ENCODE results near the gene AP2B1.

GRCh38 chr17:35546487-35546886 lies 40.6 kb upstream of the AP2B1 start:
- TF ChIP-seq EZH2phosphoT487 (IDR thresholded peaks at IDR 0.05; ENCODE audit: borderline replicate concordance, low read depth, low read length) (no peak), CTCF (conservative IDR thresholded peaks at IDR 0.05; ENCODE audit: low read length) (no peak)
